ENCODE data around the gene THSD4. TPM values are rescaled to one million over a fixed set of nuclear protein-coding genes. Genes with fewer than 3 reads are reported as not detected.

THSD4 gene
- total RNA-seq, 4 donors from 2014 or later = 39.4 to 232 (median 127) TPM

DNA sequence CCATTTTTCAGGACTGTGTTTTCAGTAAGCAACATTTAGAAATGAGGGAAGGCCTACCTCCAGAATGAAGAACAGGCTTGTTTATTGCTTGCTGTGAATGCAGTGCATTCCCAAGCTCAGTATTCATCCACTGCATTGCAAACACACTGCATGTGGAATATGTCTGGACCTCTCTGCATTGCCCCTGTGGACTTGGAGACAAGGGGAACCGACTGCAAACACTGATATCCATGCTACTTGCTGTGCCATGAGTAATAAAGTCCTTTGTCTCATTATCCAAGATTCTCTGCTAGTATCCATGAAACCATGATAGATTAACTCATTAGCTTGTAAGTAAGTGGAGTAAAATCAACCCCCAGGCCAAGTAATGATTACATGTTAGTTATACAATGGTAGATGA lies 393.9 kb downstream of the THSD4 start:
- 11 to 38% methylated on average over 1 of the region's 1 CpG for WGBS, 2 donors
- no peaks in the 10 kb centered on the region for H3K36me3 ChIP-seq
- no peak overlapping the region for H3K4me3 ChIP-seq
- H3K27ac ChIP-seq = peak overlapping the region; percentile 42 to 74 (median 58)
- peaks cover 11 to 98% (median 34%) of the 10 kb centered on the region in 3 donors for H3K4me1 ChIP-seq
- intact Hi-C loops (cut with DNase I) = loop anchor here (10.0 kb wide), 1 partner anchor 54 kb away; no protein-coding TSS in a partner anchor
- no peaks in the 10 kb centered on the region for H3K27me3 ChIP-seq
- no peak for TF ChIP-seq POLR2A (IDR thresholded peaks at IDR 0.05)
- TF ChIP-seq, protein P1, sequence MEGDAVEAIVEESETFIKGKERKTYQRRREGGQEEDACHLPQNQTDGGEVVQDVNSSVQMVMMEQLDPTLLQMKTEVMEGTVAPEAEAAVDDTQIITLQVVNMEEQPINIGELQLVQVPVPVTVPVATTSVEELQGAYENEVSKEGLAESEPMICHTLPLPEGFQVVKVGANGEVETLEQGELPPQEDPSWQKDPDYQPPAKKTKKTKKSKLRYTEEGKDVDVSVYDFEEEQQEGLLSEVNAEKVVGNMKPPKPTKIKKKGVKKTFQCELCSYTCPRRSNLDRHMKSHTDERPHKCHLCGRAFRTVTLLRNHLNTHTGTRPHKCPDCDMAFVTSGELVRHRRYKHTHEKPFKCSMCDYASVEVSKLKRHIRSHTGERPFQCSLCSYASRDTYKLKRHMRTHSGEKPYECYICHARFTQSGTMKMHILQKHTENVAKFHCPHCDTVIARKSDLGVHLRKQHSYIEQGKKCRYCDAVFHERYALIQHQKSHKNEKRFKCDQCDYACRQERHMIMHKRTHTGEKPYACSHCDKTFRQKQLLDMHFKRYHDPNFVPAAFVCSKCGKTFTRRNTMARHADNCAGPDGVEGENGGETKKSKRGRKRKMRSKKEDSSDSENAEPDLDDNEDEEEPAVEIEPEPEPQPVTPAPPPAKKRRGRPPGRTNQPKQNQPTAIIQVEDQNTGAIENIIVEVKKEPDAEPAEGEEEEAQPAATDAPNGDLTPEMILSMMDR (IDR thresholded peaks at IDR 0.05) = no peak
- H3K9me3 ChIP-seq = no peaks in the 10 kb centered on the region
- no peak for DNase-seq

DNA sequence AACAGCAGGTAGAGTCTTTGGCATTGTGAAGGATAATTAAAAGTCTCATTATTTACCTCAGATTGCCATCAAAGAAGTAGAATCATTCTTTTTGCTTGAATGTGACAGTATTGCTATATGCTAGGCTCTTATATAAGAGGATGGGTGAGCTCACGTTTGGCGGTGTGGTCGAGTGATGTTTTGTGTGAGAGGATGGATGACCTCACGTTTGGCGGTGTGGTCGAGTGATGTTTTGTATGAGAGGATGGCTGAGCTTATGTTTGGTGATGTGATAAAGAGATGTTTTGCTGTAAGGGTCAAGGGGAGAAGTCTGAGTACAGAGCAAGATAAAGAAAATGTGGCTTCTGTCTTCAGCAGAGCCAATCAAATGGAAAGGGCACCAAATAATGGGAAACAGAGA lies 395.5 kb downstream of the THSD4 start:
- Histone ChIP-seq H3K27me3 (no peaks in the 10 kb centered on the region), H3K4me3 (no peak overlapping the region), H3K27ac (peak overlapping the region in 3 of 4 donors; percentile 48 to 74 (median 68)), H3K36me3 (no peaks in the 10 kb centered on the region), H3K4me1 (peaks cover 11 to 100% (median 34%) of the 10 kb centered on the region in 3 donors), H3K9me3 (no peaks in the 10 kb centered on the region)
- DNase-seq = no peak
- TF ChIP-seq, protein P1 (IDR thresholded peaks at IDR 0.05) = no peak
- TF ChIP-seq POLR2A (IDR thresholded peaks at IDR 0.05) = no peak
- WGBS, 2 donors = 69 to 70% methylated on average over 6 of the region's 6 CpGs
- intact Hi-C loops (cut with DNase I) = no loop called here

DNA sequence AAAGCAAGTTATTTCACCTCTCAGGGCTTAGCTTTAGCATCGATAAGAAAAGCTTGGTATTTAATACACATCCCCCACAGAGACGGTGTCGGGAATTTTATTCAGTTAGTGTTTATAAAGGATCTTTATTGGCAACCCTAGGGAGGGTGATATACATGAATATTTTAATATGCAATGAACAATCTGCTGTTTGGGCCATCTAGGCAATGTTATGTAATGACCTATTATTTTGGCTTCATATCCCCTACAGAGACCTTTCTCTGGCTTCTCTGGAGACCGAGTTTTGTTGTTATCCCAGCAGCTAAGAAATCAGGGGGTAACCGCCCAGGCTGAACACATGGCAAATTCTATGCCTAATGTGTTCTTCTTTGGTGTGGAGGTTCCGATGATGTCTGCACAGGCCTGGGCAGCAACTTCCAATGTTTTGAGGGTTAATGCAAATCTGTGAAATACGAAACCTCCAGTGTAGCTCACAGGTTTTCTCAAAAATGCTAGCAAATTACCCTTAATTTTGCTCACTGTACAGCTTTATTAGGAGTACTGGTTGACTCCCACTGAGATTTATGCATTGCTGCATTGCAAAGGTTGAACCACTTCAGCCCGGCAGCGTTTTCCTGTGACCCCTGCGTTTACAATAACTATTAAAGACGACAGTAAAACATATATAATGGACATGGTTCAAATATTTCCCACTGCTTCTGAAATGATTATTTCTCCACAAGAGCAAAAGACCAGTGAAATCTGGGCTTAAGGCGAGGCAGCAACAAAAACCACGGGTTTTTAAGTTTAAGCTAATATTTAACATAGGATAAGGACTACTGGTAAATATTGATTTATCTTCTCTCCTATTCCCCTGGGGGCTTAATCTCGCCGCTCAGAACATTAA lies 396.8 kb downstream of the THSD4 start:
- no peaks in the 10 kb centered on the region for H3K9me3 ChIP-seq
- no peak for DNase-seq
- no peaks in the 10 kb centered on the region for H3K36me3 ChIP-seq
- H3K4me1 ChIP-seq = peaks cover 11 to 100% (median 33%) of the 10 kb centered on the region in 3 donors
- no peaks in the 10 kb centered on the region for H3K27me3 ChIP-seq
- TF ChIP-seq POLR2A (IDR thresholded peaks at IDR 0.05) = no peak
- TF ChIP-seq, protein P1 (IDR thresholded peaks at IDR 0.05) = no peak
- 21 to 44% methylated on average over 14 to 15 of the region's 15 CpGs for WGBS, 2 donors
- no peak overlapping the region for H3K4me3 ChIP-seq
- peak overlapping the region; percentile 45 to 74 (median 59) for H3K27ac ChIP-seq
- intact Hi-C loops (cut with DNase I) = no loop called here

DNA sequence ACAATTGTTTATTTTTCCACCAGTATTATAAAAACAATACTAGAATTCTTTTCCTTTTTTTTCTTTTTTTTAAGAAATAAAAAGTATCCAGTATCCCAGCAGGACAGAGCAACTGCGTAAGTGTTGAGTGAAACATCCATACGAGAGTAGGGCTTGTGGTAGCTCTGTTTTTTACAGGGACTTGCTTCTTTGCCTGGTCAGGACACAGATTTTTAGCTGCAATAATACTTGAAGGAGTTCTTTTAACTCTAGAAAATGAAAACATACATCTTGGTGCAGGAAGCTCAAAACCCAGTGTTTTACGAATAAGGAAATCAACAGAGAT lies 397.4 kb downstream of the THSD4 start:
- H3K27ac ChIP-seq = peak overlapping the region; percentile 50 to 74 (median 61)
- peaks cover 11 to 100% (median 30%) of the 10 kb centered on the region in 3 donors for H3K4me1 ChIP-seq
- 40 to 43% methylated on average over 3 of the region's 3 CpGs for WGBS, 2 donors
- no peak overlapping the region for H3K4me3 ChIP-seq
- H3K27me3 ChIP-seq = no peaks in the 10 kb centered on the region
- H3K9me3 ChIP-seq = no peaks in the 10 kb centered on the region
- no peak for DNase-seq
- TF ChIP-seq, protein P1 (IDR thresholded peaks at IDR 0.05) = no peak
- TF ChIP-seq POLR2A (IDR thresholded peaks at IDR 0.05) = no peak
- intact Hi-C loops (cut with DNase I) = no loop called here
- H3K36me3 ChIP-seq = no peaks in the 10 kb centered on the region

DNA sequence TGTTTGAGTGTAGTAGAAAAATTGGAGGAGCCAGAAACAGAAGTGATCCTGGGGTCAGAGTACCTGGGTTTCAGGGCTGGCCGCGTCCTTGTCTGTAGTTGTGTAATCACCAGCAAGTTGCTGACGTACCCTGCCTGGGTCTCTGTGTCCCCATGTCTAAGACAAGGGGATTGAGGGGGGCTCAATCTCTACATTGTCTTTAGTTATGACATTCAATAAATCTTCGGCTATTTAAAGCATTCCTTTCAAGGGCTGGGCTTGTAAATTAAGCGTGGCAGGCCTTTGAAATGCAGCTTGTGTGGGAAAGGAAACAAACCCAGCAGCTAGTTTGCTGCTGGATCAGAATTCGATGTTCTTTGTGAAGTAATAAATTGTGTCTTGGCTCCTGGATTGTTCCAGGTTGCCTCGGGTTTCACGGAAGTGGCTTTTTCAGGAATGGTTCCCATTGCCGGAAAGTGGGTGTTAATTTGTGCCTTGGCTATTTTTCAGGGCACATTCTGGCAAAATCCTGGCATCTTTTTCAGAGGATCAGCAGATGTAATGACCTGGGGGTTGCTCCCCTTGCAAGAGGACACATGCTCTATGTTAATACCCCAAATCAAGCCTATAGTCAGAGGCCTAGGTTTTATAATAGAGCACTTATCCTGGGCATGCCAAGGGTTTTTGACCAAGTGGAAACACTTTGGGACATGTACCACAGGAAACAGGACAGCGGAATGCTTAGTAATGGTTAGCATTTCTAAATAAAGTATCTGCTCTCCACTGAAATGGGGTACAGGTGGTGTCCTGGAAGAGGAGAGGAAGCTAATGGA lies 400.3 kb downstream of the THSD4 start:
- WGBS, 2 donors = 39 to 41% methylated on average over 10 of the region's 10 CpGs
- Histone ChIP-seq H3K4me1 (peaks cover 6 to 92% (median 22%) of the 10 kb centered on the region in 3 donors), H3K27ac (peak overlapping the region; percentile 59 to 77 (median 71)), H3K4me3 (no peak overlapping the region), H3K36me3 (no peaks in the 10 kb centered on the region), H3K9me3 (no peaks in the 10 kb centered on the region), H3K27me3 (no peaks in the 10 kb centered on the region)
- TF ChIP-seq POLR2A (IDR thresholded peaks at IDR 0.05) = no peak
- TF ChIP-seq, protein P1 (IDR thresholded peaks at IDR 0.05) = no peak
- intact Hi-C loops (cut with DNase I) = no loop called here
- DNase-seq = no peak
